GM23248 (cell line): ENCODE measurements around the gene QRFP. TPM values are rescaled to one million over a fixed set of nuclear protein-coding genes. Genes with fewer than 3 reads are reported as not detected.

Experiments
- DNase-seq: peaks from one replicate; pipeline ENCODE4 v3.0.0-alpha.2; 2015
- H2AFZ ChIP-seq: fragments of 200-600 bp; sonication (generic); 2 replicates; pipeline ENCODE4 v1.6.1; 2016; ENCODE audit warnings: antibody characterized with exemption
- H3F3A ChIP-seq: fragments of 200-600 bp; sonication (generic); 2 replicates; pipeline ENCODE4 v1.6.1; 2016; ENCODE audit warnings: mild to moderate bottlenecking, antibody characterized with exemption, mixed run types; ENCODE audit not compliant: insufficient read depth
- H3K27ac ChIP-seq: fragments of 200-600 bp; sonication (generic); 2 replicates; pipeline ENCODE4 v1.5.1; 2016; ENCODE audit warnings: mild to moderate bottlenecking
- H3K27me3 ChIP-seq: fragments of 200-600 bp; sonication (generic); replicated peaks from 2 replicates; pipeline ENCODE4 v1.6.1; 2016; ENCODE audit warnings: mild to moderate bottlenecking; ENCODE audit not compliant: insufficient read depth
- H3K36me3 ChIP-seq: fragments of 200-600 bp; sonication (generic); 2 replicates; pipeline ENCODE4 v1.6.1; 2016; ENCODE audit warnings: low read depth, mild to moderate bottlenecking
- H3K4me1 ChIP-seq: fragments of 200-600 bp; sonication (generic); 2 replicates; pipeline ENCODE4 v1.6.1; 2016; ENCODE audit warnings: mild to moderate bottlenecking; ENCODE audit not compliant: insufficient read depth
- H3K4me2 ChIP-seq: fragments of 200-600 bp; sonication (generic); one replicate; pipeline ENCODE4 v1.6.1; 2016; ENCODE audit warnings: mild to moderate bottlenecking; ENCODE audit not compliant: unreplicated experiment
- H3K4me3 ChIP-seq: fragments of 200-600 bp; sonication (generic); 2 replicates; pipeline ENCODE4 v1.5.1; 2016; ENCODE audit warnings: mild to moderate bottlenecking
- H3K79me2 ChIP-seq: fragments of 200-600 bp; sonication (generic); 2 replicates; pipeline ENCODE4 v1.6.1; 2016; ENCODE audit warnings: mild to moderate bottlenecking; ENCODE audit not compliant: insufficient read depth
- H3K9ac ChIP-seq: fragments of 200-600 bp; sonication (generic); 2 replicates; pipeline ENCODE4 v1.6.1; 2016; ENCODE audit warnings: mild to moderate bottlenecking
- H3K9me2 ChIP-seq: fragments of 200-600 bp; sonication (generic); 2 replicates; pipeline ENCODE4 v1.6.1; 2016; ENCODE audit warnings: mixed run types, mild to moderate bottlenecking, moderate library complexity; ENCODE audit not compliant: insufficient read depth
- H3K9me3 ChIP-seq: fragments of 200-600 bp; sonication (generic); one replicate; pipeline ENCODE4 v1.6.1; 2017; ENCODE audit warnings: low read depth
- H4K20me1 ChIP-seq: fragments of 200-600 bp; sonication (generic); 2 replicates; pipeline ENCODE4 v1.6.0; 2016; ENCODE audit not compliant: insufficient read depth
- EZH2 ChIP-seq: fragments of 200-600 bp; sonication (generic); IDR thresholded peaks from 2 replicates; pipeline ENCODE4 v1.6.1; 2018; ENCODE audit warnings: antibody characterized with exemption, mild to moderate bottlenecking; ENCODE audit not compliant: insufficient read depth, poor library complexity, severe bottlenecking
- EZH2phosphoT487 ChIP-seq: fragments of 200-600 bp; sonication (generic); IDR thresholded peaks from 2 replicates; pipeline ENCODE4 v1.6.1; 2018; ENCODE audit warnings: antibody characterized with exemption, moderate library complexity, mild to moderate bottlenecking, low read depth; ENCODE audit not compliant: insufficient read depth
- WGBS, 2 experiments: methylation state at CpG; one replicate each; pipeline ENCODE4 v1.1.6; 2015 to 2017; ENCODE audit warnings: low lambda C conversion rate in 2 of 2, low coverage in 1 of 2; ENCODE audit errors: missing lambda C conversion rate in 2 of 2; 5-methylcytosine and 5-hydroxymethylcytosine counted together
- in situ Hi-C: fragments of 300-500 bp; cut with MboI; formaldehyde crosslinking; loops from 2 replicates; pipeline ENCODE4 v1.15.0; 2020
- polyA plus RNA-seq: library from polyadenylated mRNA; unstranded; fragments of >200 nt; fragmentation: Nextera tagmentation; extraction: Ambion mirVana; gene quantifications from 2 replicates; pipeline ENCODE4 v1.2.1, GENCODE V29; 2016
- total RNA-seq: library from RNA; depleted of rRNA; stranded (reverse); fragments of >200 nt; shearing (Covaris generic); gene quantifications from 2 replicates; pipeline ENCODE4 v1.2.3, GENCODE V29; 2014; rRNA removed

Gene QRFP
- not detected in 2 replicates for total RNA-seq
- 0.18 and 0.53 TPM in 2 replicates for polyA plus RNA-seq

- WGBS, 2 experiments, result 33 to 47% methylated on average over 20 to 25 of the region's 27 CpGs
- Histone ChIP-seq H3K36me3 (peaks cover 12% of the 10 kb centered on the region; the same call in 1 of the 2 replicates), H4K20me1 (no peaks in the 10 kb centered on the region), H3K4me3 (no peak within 1 kb of the TSS), H3K9me2 (no peaks in the 10 kb centered on the region), H3K79me2 (no peaks in the 10 kb centered on the region), H3K4me1 (no peaks in the 10 kb centered on the region), H3K27me3 (no peaks in the 10 kb centered on the region), H3K9me3 (no peaks in the 10 kb centered on the region), H3F3A (peaks cover 9% of the 10 kb centered on the region; the same call in 1 of the 2 replicates), H3K9ac (no peak within 1 kb of the TSS), H2AFZ (no peak within 1 kb of the TSS), H3K27ac (no peak within 1 kb of the TSS), H3K4me2 (no peak within 1 kb of the TSS)
- no peak for TF ChIP-seq EZH2
- no peak for TF ChIP-seq EZH2phosphoT487
- in situ Hi-C loops, result no loop called here
- no peak for DNase-seq
These were observed at the start of gene QRFP for GRCh38 chr9:130896233-130897014. Gene QRFP, minus strand, starts transcription at chr9:130896812. Its CDS starts 2,974 bp downstream, at chr9:130893838.

DNA sequence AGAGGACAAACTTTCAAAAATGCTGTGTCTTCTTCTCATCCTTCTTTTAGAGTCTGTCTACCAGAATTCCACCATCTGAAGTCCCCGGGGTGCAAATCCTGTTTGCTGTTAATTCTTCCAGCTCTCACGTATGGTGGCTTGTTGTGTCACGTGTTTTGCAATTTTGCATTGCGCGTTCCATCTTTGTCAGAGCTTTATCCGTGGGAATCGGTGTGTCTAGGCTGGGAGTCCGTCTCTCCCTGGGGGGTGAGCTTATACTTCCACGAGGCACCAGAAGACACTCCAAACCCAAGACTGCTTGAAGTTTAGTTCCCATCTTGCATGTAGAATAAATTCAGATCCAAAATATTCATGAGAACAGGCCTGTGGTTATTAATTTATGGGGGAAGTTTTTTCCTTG lies 48.6 kb upstream of the QRFP start:
- H3K4me2 ChIP-seq, result no peak overlapping the region
- 77 to 78% methylated on average over 9 of the region's 9 CpGs for WGBS, 2 experiments
- no peak overlapping the region for H3K9ac ChIP-seq
- no peak for TF ChIP-seq EZH2phosphoT487
- TF ChIP-seq EZH2, result no peak
- H3K9me2 ChIP-seq, result no peaks in the 10 kb centered on the region
- peaks cover 13% of the 10 kb centered on the region for H3K27me3 ChIP-seq
- H3K79me2 ChIP-seq, result no peaks in the 10 kb centered on the region
- H3K4me3 ChIP-seq, result no peak overlapping the region
- H3K36me3 ChIP-seq, result no peaks in the 10 kb centered on the region
- H4K20me1 ChIP-seq, result no peaks in the 10 kb centered on the region
- in situ Hi-C loops, result no loop called here
- no peak for DNase-seq
- H3K9me3 ChIP-seq, result no peaks in the 10 kb centered on the region
- no peak overlapping the region for H3K27ac ChIP-seq
- no peaks in the 10 kb centered on the region for H3F3A ChIP-seq
- H3K4me1 ChIP-seq, result 0 out of 2 replicates have a peak, but pooled peaks cover 3% of the 10 kb centered on the region
- no peak overlapping the region for H2AFZ ChIP-seq

DNA sequence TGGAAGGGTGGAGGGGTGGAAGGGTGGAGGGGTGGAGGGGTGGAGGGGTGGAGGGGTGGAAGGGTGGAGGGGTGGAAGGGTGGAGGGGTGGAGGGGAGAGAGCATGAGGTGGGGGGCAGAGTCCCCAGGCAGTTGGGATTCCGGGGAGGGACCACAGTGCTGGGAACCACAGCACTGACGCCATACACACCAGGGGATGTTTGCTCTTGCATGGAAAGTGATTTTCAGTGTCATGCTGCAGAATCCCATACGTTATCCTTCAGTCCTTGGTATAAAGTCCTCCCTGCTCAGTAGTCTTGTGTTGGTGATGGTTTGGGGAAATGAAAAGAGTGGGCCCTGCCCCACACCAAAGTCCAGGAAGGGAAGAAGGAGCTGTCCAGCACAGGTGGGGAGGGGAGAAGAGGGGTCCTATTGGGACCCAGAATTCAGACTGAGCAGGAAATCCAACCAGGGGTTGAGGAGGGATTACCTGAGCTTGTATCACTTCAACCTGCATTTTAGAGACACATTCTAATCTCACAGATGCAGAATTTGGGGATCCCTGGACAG lies 48.0 kb upstream of the QRFP start:
- Histone ChIP-seq H3K9me3 (no peaks in the 10 kb centered on the region), H3K9ac (no peak overlapping the region), H3K27ac (no peak overlapping the region), H4K20me1 (no peaks in the 10 kb centered on the region), H3F3A (no peaks in the 10 kb centered on the region), H2AFZ (no peak overlapping the region), H3K79me2 (no peaks in the 10 kb centered on the region), H3K36me3 (no peaks in the 10 kb centered on the region), H3K4me1 (0 out of 2 replicates have a peak, but pooled peaks cover 3% of the 10 kb centered on the region), H3K9me2 (no peaks in the 10 kb centered on the region), H3K27me3 (peaks cover 13% of the 10 kb centered on the region), H3K4me3 (no peak overlapping the region), H3K4me2 (no peak overlapping the region)
- TF ChIP-seq EZH2phosphoT487 (no peak), EZH2 (no peak)
- DNase-seq, result no peak
- WGBS, 2 experiments, result 80 to 86% methylated on average over 1 to 3 of the region's 3 CpGs
- in situ Hi-C loops, result no loop called here

DNA sequence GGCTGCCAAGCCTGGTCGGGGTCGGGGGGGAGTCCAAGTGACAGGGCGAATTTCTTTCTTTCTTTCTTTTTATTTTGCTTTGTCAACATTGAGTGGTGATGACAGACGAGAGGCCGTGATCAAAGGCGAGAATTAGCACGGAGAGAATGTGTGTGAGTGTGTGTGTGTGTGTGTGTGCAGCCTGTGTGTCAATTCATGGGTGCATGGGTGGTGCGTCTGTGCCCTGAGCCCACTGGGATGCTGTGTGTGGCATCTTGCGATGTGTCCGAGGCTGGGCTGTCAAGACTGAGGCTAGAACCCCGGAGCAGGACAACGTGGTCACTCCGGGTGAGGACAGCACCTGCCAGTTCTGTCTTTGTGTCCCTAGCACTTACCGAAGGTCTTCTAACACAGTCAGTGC lies 47.2 kb upstream of the QRFP start:
- Histone ChIP-seq H3F3A (no peaks in the 10 kb centered on the region), H2AFZ (no peak overlapping the region), H4K20me1 (no peaks in the 10 kb centered on the region), H3K79me2 (no peaks in the 10 kb centered on the region), H3K4me3 (no peak overlapping the region), H3K9me3 (no peaks in the 10 kb centered on the region), H3K9ac (no peak overlapping the region), H3K27me3 (peaks cover 13% of the 10 kb centered on the region), H3K4me2 (no peak overlapping the region), H3K9me2 (no peaks in the 10 kb centered on the region), H3K27ac (no peak overlapping the region), H3K36me3 (no peaks in the 10 kb centered on the region), H3K4me1 (0 out of 2 replicates have a peak, but pooled peaks cover 3% of the 10 kb centered on the region)
- in situ Hi-C loops, result no loop called here
- WGBS, 2 experiments, result 51 to 61% methylated on average over 11 to 14 of the region's 14 CpGs
- no peak for TF ChIP-seq EZH2
- no peak for TF ChIP-seq EZH2phosphoT487
- no peak for DNase-seq
